ENCODE measurements around the gene PLCB1.

- TF ChIP-seq FOXP2 (optimal IDR thresholded peaks at IDR 0.05; ENCODE audit: borderline replicate concordance, extremely low read depth, extremely low read length, insufficient read depth) (no peak), POLR2AphosphoS5 (IDR thresholded peaks at IDR 0.05; ENCODE audit: low read depth, low read length) (no peak), SIN3A (IDR thresholded peaks at IDR 0.05; ENCODE audit: borderline replicate concordance, insufficient read depth, low read length) (no peak), REST (IDR thresholded peaks at IDR 0.05; ENCODE audit: insufficient read depth in 1 of 2, low read depth in 2 of 2, low read length in 2 of 2) (no peak)
Observed at GRCh38 chr20:8434326-8434876, 302.3 kb downstream of the PLCB1 start.
